ENCODE measurements around the gene SLC12A6.
"Not testable (repeated sequence)": the region's sequence is repeated elsewhere in the genome, so short reads cannot be mapped to it uniquely, and the experiment has no call there.

SLC12A6 gene

GRCh38 chr15:34248190-34248589 lies 89.4 kb downstream of the SLC12A6 start:
- DNase-seq, result no peak

- DNase-seq, result no peak
Observed at GRCh38 chr15:34246276-34246976, 91.2 kb downstream of the SLC12A6 start.

- DNase-seq, result no peak
Observed at GRCh38 chr15:34243226-34243625, 94.4 kb downstream of the SLC12A6 start.

- no peak for DNase-seq
Observed at GRCh38 chr15:34242331-34242710, 95.3 kb downstream of the SLC12A6 start.

GRCh38 chr15:34241376-34242330 lies 95.9 kb downstream of the SLC12A6 start:
- peak; percentile 3 for DNase-seq

- no peak for DNase-seq
Observed at GRCh38 chr15:34240537-34240936, 97.0 kb downstream of the SLC12A6 start.

- no peak for DNase-seq
Observed at GRCh38 chr15:34239151-34239808, 98.3 kb downstream of the SLC12A6 start.

GRCh38 chr15:34233614-34234013 lies 104.0 kb downstream of the SLC12A6 start:
- peak; percentile 76 for DNase-seq

GRCh38 chr15:34223904-34224596 lies 113.5 kb downstream of the SLC12A6 start:
- no peak for DNase-seq

- no peak for DNase-seq
Observed at GRCh38 chr15:34217587-34218225, 119.9 kb downstream of the SLC12A6 start.

GRCh38 chr15:34216527-34217270 lies 120.9 kb downstream of the SLC12A6 start:
- DNase-seq, result no peak

GRCh38 chr15:34214135-34214534 lies 123.4 kb downstream of the SLC12A6 start:
- DNase-seq, result no peak

- DNase-seq, result no peak
Observed at GRCh38 chr15:34213690-34214089, 123.9 kb downstream of the SLC12A6 start.

GRCh38 chr15:34209421-34210282 lies 127.9 kb downstream of the SLC12A6 start, which contains the start of gene KATNBL1:
Gene KATNBL1 (minus strand): TSS chr15:34210096. CDS start chr15:34163676, 46,420 bp downstream.
- DNase-seq, result peak; percentile 87

- DNase-seq, result no peak
Observed at GRCh38 chr15:34206011-34206410, 131.6 kb downstream of the SLC12A6 start.

GRCh38 chr15:34203936-34204335 lies 133.6 kb downstream of the SLC12A6 start:
- DNase-seq, result no peak

GRCh38 chr15:34203305-34203704 lies 134.3 kb downstream of the SLC12A6 start:
- DNase-seq, result no peak

GRCh38 chr15:34193272-34193671 lies 144.3 kb downstream of the SLC12A6 start:
- DNase-seq, result not testable (repeated sequence)

GRCh38 chr15:34188711-34189110 lies 148.9 kb downstream of the SLC12A6 start:
- DNase-seq, result no peak

GRCh38 chr15:34185666-34186065 lies 151.9 kb downstream of the SLC12A6 start:
- DNase-seq, result no peak

All from NCI-H1092 treated with DMSO at 0.1 percent for 48 hours (cell line).